Type B pancreatic cell (in vitro differentiated cells): ENCODE results near the gene RFXANK. TPM values are rescaled to one million over a fixed set of nuclear protein-coding genes. Genes with fewer than 3 reads are reported as not detected.

Source experiments
- DNase-seq: peaks from one replicate; pipeline ENCODE4 v3.0.0; 2021; ENCODE audit warnings: mixed read lengths; ENCODE audit not compliant: unreplicated experiment; ENCODE audit errors: extremely low spot score
- H3K27ac Mint-ChIP-seq: 2 replicates; pipeline ENCODE4 v1.8.0; 2021; ENCODE audit warnings: mild to moderate bottlenecking, mixed read lengths
- H3K27me3 Mint-ChIP-seq: 2 replicates; pipeline ENCODE4 v1.8.0; 2021; ENCODE audit warnings: mixed read lengths
- H3K36me3 Mint-ChIP-seq: 2 replicates; pipeline ENCODE4 v1.8.0; 2021; ENCODE audit warnings: mixed read lengths
- H3K4me1 Mint-ChIP-seq: one replicate; pipeline ENCODE4 v1.8.0; 2021; ENCODE audit warnings: mixed read lengths; ENCODE audit not compliant: unreplicated experiment
- H3K4me3 Mint-ChIP-seq: 2 replicates; pipeline ENCODE4 v1.8.0; 2021; ENCODE audit warnings: mild to moderate bottlenecking, mixed read lengths
- H3K9me3 Mint-ChIP-seq: 2 replicates; pipeline ENCODE4 v1.8.0; 2021; ENCODE audit warnings: mixed read lengths
- CTCF ChIP-seq: fragments of 200-600 bp; sonication (generic); conservative IDR thresholded peaks from 2 replicates; pipeline ENCODE4 v1.5.0; 2021; ENCODE audit warnings: antibody characterized with exemption, mild to moderate bottlenecking
- total RNA-seq: library from RNA; stranded (reverse); gene quantifications from 2 replicates; pipeline ENCODE4 v1.2.1, GENCODE V29; 2021; ENCODE audit warnings: low replicate concordance

The RFXANK gene
- total RNA-seq, 1 donor from 2014 or later, result 103 TPM

GRCh38 chr19:19206938-19207337 is 14.9 kb downstream of the RFXANK start:
- no peaks in the 10 kb centered on the region for H3K36me3 Mint-ChIP-seq
- H3K4me3 Mint-ChIP-seq, result no peak overlapping the region
- H3K4me1 Mint-ChIP-seq, result peaks cover 8% of the 10 kb centered on the region
- TF ChIP-seq CTCF, result no peak
- DNase-seq, result no peak
- H3K27ac Mint-ChIP-seq, result no peak overlapping the region
- H3K27me3 Mint-ChIP-seq, result peaks cover 51% of the 10 kb centered on the region
- no peaks in the 10 kb centered on the region for H3K9me3 Mint-ChIP-seq

GRCh38 chr19:19207637-19208572 is 15.8 kb downstream of the RFXANK start:
- TF ChIP-seq CTCF, result no peak
- no peak for DNase-seq

GRCh38 chr19:19209372-19209771 is 17.3 kb downstream of the RFXANK start:
- H3K36me3 Mint-ChIP-seq, result no peaks in the 10 kb centered on the region
- no peaks in the 10 kb centered on the region for H3K4me1 Mint-ChIP-seq
- H3K27me3 Mint-ChIP-seq, result peaks cover 74% of the 10 kb centered on the region
- TF ChIP-seq CTCF, result no peak
- H3K9me3 Mint-ChIP-seq, result no peaks in the 10 kb centered on the region
- DNase-seq, result no peak
- no peak overlapping the region for H3K27ac Mint-ChIP-seq
- H3K4me3 Mint-ChIP-seq, result no peak overlapping the region

More at GRCh38 chr19:19207637-19208572, 15.8 kb downstream of the RFXANK start:
- H3K4me1 Mint-ChIP-seq, result no peaks in the 10 kb centered on the region
- H3K4me3 Mint-ChIP-seq, result no peak overlapping the region
- peaks cover 59% of the 10 kb centered on the region for H3K27me3 Mint-ChIP-seq
- H3K9me3 Mint-ChIP-seq, result no peaks in the 10 kb centered on the region
- H3K27ac Mint-ChIP-seq, result no peak overlapping the region
- no peaks in the 10 kb centered on the region for H3K36me3 Mint-ChIP-seq

DNA sequence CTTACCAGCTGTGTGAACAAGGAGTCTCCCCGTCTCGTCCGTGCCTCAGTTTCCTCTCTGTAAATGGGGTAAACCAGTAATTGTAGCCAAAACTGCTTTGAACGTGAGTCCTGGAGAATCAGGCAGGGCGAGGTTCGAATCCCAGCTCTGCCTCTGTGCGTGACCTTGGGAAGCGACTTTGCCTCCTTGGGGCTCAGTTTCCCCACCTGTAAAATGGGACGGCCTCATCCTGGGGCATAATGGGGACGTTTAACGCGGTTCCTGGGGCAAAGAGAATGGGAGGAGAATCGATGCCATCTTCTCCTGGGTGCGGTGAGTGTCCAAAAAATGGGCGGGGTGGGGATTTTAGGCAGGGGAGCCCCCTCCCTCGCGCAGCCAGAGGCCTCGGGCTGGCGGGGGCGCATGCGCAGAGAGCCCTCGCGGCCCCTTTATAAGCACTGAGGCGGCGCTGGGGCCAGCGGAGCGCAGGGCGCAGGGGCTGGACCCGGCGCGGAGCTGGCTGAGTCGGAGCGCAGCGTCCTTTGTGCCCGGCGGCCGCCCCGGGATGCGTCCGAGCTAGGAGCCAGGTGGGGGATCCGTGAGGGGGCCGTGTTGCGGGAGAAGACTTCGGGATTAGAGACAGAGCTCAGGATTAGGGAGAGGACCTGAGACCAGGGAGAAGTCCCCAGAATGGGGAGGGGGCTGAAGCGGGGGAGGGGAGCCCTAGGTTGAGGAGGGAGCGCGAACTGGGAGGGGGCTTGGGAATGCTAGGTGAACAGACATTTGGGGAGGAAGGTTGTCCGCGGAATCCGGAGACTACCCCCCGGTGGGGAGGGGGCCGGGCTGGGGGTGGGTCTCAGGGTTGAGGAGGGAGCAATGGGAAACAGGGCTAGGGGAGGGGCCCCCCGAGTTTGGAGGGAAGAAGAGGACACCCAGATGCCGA is 19.7 kb downstream of the RFXANK start, which contains the start of gene NCAN:
NCAN (plus strand) TSS at position 460 of the 922 bp plus-strand sequence. CDS start 4,996 bp downstream, outside the sequence.
- no peak within 1 kb of the TSS for H3K27ac Mint-ChIP-seq
- no peaks in the 10 kb centered on the region for H3K9me3 Mint-ChIP-seq
- H3K4me3 Mint-ChIP-seq, result no peak within 1 kb of the TSS
- no peaks in the 10 kb centered on the region for H3K4me1 Mint-ChIP-seq
- no peaks in the 10 kb centered on the region for H3K36me3 Mint-ChIP-seq
- DNase-seq, result no peak
- H3K27me3 Mint-ChIP-seq, result peaks cover 79% of the 10 kb centered on the region
- no peak for TF ChIP-seq CTCF

DNA sequence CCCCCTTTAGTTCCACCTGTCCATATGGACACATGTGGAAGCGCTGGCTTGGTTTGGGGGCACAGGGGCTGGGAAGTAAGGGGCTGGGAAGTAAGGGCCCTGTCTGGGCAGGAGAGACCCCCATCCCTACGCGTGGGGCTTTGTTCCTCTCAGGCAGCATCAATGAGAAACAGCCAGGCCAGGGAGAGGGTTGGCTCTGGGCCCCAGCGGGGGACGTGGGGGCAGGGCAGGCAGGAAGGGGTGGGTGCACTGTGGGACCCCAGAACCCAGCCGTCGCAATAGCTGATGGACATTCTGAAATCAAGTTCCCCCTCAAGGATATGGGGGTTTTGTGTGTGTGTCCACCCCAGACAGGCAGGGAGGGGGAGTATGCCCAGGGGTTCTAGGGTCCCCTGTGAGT is 20.9 kb downstream of the RFXANK start:
- Mint-ChIP-seq H3K27ac (no peak overlapping the region), H3K27me3 (peaks cover 78% of the 10 kb centered on the region), H3K9me3 (no peaks in the 10 kb centered on the region), H3K4me3 (no peak overlapping the region), H3K36me3 (no peaks in the 10 kb centered on the region), H3K4me1 (no peaks in the 10 kb centered on the region)
- DNase-seq, result no peak
- TF ChIP-seq CTCF, result no peak
